Measurements from ENCODE around the gene ING3.

The ING3 gene

DNA sequence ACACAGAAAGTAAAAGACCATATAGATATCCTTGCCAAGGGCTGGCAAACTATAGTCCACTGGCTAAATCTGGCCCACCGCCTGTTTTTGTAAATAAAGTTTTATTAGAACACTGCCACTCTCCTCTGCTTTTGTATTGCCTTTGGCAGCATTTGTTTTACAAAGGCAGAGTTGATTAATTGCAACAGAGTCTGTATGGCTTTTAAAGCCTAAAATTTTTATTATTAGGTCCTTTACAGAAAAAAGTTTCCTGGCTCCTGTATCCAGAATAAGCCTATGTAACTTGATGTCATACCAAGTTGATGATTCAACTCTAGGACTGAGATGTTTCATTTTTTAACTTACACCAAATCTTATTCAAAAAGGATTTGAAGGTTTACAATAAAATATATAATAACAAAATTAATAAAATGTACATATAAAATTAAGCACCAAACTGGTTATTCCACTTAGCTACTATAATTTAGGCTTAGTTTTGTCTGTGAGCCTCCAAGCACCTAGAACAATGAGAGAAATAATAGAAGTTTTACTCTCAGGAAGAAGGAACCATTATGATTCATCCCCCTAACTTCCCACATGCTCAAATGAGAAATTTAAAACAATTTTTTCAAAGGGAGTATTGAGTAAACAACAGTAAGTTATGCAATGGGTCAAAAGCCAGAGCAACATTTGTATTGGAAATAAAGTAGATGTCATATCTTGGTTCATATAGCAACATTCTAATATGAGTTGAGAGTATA, 69.8 kb downstream of the ING3 start:
- no peak for DNase-seq
- Mint-ChIP-seq H3K4me1 (no peaks in the 10 kb centered on the region), H3K27ac (no peak overlapping the region), H3K9me3 (no peaks in the 10 kb centered on the region), H3K4me3 (no peak overlapping the region), H3K27me3 (peaks cover 5% of the 10 kb centered on the region)
- no peak for ATAC-seq

DNA sequence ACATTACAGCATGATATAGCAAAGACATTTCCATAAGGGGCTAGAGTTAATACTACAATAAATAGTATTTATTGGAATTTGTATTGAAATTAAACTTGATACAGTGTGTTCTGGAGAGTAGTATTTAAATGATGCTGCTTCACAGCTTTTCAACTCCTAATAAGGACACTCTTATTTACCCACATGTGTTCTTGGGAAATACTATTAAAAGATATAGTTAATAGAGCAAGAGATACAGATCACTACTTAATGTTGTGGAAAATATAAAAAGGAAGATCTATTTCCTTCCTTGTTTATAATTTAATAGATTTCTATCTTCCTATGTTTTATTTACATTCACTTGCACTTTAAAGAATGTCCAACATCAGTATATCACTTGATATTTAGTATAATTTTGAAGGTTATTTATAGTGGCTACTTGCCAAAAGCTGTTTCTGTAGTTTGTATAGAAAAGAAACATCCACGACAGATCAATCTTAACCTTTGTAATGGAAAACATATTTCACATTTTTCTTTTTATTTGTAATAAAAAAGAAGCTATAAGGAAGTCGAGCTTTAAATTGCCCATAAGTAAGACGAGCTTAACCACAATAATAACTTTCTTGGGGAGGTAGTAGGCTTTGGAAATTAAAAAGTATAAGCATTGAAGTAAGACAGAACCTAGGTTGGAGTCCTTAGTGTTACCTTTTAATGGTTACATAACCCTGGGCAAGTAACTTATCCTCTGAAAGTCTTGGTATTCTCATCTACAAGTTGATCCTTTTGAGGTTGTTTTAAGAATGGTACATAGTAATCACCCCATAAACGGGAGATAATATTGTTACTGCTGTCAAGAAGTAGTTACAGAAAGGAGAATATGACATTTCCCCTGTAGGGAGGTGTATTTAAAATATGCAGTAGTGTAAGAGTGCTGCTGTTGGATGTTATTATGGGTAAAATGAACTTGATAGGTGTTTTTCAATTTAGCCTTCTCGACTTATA, 70.7 kb downstream of the ING3 start:
- Mint-ChIP-seq H3K4me3 (no peak overlapping the region), H3K4me1 (peaks cover 3% of the 10 kb centered on the region), H3K27me3 (peaks cover 14% of the 10 kb centered on the region), H3K9me3 (peaks cover 0 to 8% of the 10 kb centered on the region in 2 donors), H3K27ac (no peak overlapping the region)
- no peak for ATAC-seq
- DNase-seq, result no peak

DNA sequence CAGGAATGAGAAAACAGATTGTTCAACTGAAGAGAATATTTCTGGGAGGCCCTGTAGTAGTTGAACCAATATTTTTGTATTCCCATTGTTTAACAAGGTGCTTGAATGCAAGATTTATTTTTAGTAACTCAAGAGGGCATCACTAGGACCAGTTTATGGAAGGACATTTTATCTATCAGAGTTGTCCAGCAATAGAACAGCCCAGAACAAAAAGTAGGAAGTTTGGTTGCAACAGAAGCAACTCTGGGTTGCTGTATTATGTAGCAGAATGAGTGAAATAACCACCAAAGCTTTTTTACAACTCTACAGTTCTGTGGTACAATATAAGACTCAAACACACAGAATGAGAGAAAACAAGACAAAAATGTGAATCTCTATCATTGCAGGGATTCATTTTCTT, 72.6 kb downstream of the ING3 start:
- DNase-seq, result no peak
- peaks cover 0 to 11% of the 10 kb centered on the region in 2 donors for H3K9me3 Mint-ChIP-seq
- H3K4me1 Mint-ChIP-seq, result peaks cover 6% of the 10 kb centered on the region
- H3K27me3 Mint-ChIP-seq, result peaks cover 15% of the 10 kb centered on the region
- H3K4me3 Mint-ChIP-seq, result no peak overlapping the region
- no peak overlapping the region for H3K27ac Mint-ChIP-seq
- no peak for ATAC-seq

DNA sequence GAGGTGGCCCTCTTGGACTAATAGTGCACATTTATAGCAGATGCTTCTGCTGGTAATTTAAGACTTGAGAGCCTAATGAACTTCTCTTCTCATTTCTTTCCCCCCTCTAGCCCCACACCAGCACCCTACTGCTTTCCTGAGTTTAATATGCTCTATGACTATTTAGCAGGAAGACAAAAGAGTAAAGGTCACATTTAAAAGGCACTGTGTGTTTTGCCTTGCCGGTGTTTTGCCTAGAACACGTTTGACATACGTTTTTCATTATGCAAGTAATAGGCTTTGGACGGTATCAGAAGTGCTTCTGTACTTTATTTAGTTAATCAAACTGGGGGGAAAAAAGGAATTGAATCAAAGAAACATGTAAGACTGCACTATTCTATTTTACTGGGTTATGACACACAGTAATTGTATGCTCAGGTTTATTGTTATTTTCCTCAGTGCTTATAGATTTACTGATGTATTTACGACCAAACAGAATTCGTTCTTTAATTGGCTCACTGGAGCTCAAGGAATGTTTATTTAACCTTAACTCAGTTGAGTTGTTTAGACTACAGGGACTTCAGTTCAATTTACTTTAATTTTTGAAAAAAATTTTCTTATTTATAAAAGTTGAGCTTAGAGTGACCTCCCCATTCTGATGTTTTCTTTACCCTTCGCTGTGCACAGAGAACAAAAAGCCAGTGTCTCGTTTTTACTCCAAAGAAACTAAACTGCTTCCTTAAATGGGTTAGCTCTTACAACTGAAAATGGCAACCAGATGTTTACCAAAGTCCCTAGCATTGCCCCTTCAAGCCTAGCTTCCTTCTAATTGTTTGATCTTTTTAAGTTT, 73.3 kb downstream of the ING3 start:
- Mint-ChIP-seq H3K27me3 (peaks cover 15% of the 10 kb centered on the region), H3K27ac (no peak overlapping the region), H3K4me3 (no peak overlapping the region), H3K9me3 (peaks cover 0 to 11% of the 10 kb centered on the region in 2 donors), H3K4me1 (peaks cover 6% of the 10 kb centered on the region)
- ATAC-seq, result no peak
- no peak for DNase-seq

DNA sequence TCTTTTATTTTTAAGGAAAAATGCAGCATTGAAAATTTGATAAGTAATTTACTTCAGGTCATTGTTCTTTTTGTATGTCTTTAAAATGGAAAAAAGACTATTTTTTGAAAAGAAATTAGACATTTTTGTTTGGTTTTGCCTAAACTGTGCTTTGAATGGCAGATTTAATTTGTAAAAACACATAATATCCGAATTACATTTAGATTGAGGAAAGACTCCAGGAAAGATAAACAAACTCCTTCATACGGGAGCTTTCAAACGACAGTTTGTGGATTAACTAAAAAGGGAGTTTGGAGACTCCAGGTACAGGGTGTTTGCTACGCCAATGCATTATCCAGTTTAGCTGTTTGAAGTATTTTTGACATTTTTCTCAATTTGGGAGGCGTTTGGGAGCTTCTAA, 74.0 kb downstream of the ING3 start:
- ATAC-seq (no peak), DNase-seq (no peak)
- Mint-ChIP-seq H3K9me3 (peaks cover 0 to 11% of the 10 kb centered on the region in 2 donors), H3K4me3 (no peak overlapping the region), H3K4me1 (peaks cover 6% of the 10 kb centered on the region), H3K27me3 (peaks cover 15% of the 10 kb centered on the region), H3K27ac (no peak overlapping the region)

DNA sequence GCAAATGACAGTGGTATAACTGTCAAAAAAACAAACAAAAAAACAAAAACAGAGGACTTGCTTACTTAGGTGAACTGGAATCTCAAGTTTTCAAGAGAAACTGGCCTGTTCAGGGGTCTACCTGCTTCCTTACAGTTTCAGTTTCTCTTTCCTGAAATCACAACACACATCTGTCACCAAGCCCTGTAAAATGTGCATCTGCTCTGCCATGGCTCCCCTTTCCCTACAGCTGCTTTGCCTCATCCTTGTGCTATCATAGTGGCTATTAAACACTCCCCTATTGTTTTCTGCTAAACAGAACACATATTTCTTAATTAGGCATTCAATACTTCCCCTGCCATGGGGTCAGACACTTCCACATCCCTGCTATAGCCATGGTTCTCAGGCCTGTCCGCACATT, 75.6 kb downstream of the ING3 start:
- Mint-ChIP-seq H3K4me1 (peaks cover 6% of the 10 kb centered on the region), H3K27me3 (peaks cover 15% of the 10 kb centered on the region), H3K27ac (no peak overlapping the region), H3K9me3 (peaks cover 0 to 11% of the 10 kb centered on the region in 2 donors), H3K4me3 (no peak overlapping the region)
- ATAC-seq (no peak), DNase-seq (no peak)

DNA sequence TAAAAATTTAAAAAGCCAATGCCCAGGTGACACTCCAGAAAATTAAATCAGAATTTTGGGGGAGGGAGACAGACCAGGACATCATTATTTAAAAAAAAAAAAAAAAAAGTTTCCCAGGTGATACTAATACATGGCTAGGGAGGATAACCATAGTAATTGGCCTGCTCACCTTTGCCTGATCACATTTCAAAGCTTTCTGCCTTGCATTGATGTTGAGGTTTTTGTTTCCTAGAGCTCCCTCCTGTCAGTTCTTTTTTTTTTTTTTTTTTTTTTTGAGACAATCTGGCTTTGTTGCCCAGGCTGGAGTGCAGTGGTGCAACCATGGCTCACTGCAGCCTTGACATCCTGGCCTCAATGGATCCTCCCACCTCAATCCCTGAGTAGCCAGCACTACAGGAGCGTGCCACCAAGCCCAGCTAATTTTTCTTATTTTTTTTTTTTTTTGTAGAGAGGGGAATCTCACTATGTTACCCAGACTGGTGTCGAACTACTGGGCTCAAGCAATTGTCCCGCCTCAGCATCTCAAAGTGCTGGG, 76.1 kb downstream of the ING3 start:
- DNase-seq, result no peak
- H3K4me3 Mint-ChIP-seq, result no peak overlapping the region
- H3K9me3 Mint-ChIP-seq, result peaks cover 0 to 11% of the 10 kb centered on the region in 2 donors
- H3K27ac Mint-ChIP-seq, result no peak overlapping the region
- no peak for ATAC-seq
- peaks cover 15% of the 10 kb centered on the region for H3K27me3 Mint-ChIP-seq
- peaks cover 6% of the 10 kb centered on the region for H3K4me1 Mint-ChIP-seq

Measured in stimulated activated naive CD8-positive, alpha-beta T cell treated with anti-CD3 and anti-CD28 coated beads, Interleukin-15, amount 100 ng/mL, for 72 hours (primary cell).